Stimulated activated CD4-positive, alpha-beta T cell treated with anti-CD3 and anti-CD28 coated beads, Interleukin-4, amount 100 ng/mL, for 1 hour (primary cell): ENCODE results near the gene PPP1R9A.

Source experiments
- DNase-seq: peaks from one replicate; pipeline ENCODE4 v3.0.0-alpha.2; 2020

The PPP1R9A gene

GRCh38 chr7:95269640-95270039 is 362.2 kb downstream of the PPP1R9A start:
- no peak for DNase-seq

GRCh38 chr7:95276114-95276513 is 368.7 kb downstream of the PPP1R9A start:
- DNase-seq: no peak

- no peak for DNase-seq
These were observed 372.0 kb downstream of the PPP1R9A start for GRCh38 chr7:95279417-95279816.

GRCh38 chr7:95286096-95286495 is 378.7 kb downstream of the PPP1R9A start:
- DNase-seq: no peak

GRCh38 chr7:95290166-95290830 is 382.9 kb downstream of the PPP1R9A start:
- DNase-seq: no peak

- no peak for DNase-seq
These were observed 388.0 kb downstream of the PPP1R9A start for GRCh38 chr7:95295397-95295796.

GRCh38 chr7:95296456-95296855 is 389.1 kb downstream of the PPP1R9A start:
- no peak for DNase-seq

- no peak for DNase-seq
These were observed 389.6 kb downstream of the PPP1R9A start for GRCh38 chr7:95297041-95297440.

- DNase-seq: no peak
These were observed 390.7 kb downstream of the PPP1R9A start for GRCh38 chr7:95298091-95298490.

- no peak for DNase-seq
These were observed 395.9 kb downstream of the PPP1R9A start for GRCh38 chr7:95303013-95303905.

- no peak for DNase-seq
These were observed 397.6 kb downstream of the PPP1R9A start for GRCh38 chr7:95304990-95305389.

- DNase-seq: no peak
These were observed 402.6 kb downstream of the PPP1R9A start for GRCh38 chr7:95309951-95310350.

- DNase-seq: no peak
These were observed 404.0 kb downstream of the PPP1R9A start for GRCh38 chr7:95311389-95311788.

- DNase-seq: no peak
These were observed 405.2 kb downstream of the PPP1R9A start for GRCh38 chr7:95312561-95312960.

GRCh38 chr7:95316588-95316987 is 409.2 kb downstream of the PPP1R9A start:
- DNase-seq: no peak

GRCh38 chr7:95317546-95317945 is 410.2 kb downstream of the PPP1R9A start:
- DNase-seq: no peak

GRCh38 chr7:95317966-95318365 is 410.6 kb downstream of the PPP1R9A start:
- DNase-seq: no peak

- DNase-seq: no peak
These were observed 411.2 kb downstream of the PPP1R9A start for GRCh38 chr7:95318501-95319100.

- DNase-seq: no peak
These were observed 412.2 kb downstream of the PPP1R9A start for GRCh38 chr7:95319570-95319969.

- DNase-seq: no peak
These were observed 413.3 kb downstream of the PPP1R9A start for GRCh38 chr7:95320651-95321050.

GRCh38 chr7:95321720-95322119 is 414.3 kb downstream of the PPP1R9A start:
- no peak for DNase-seq

- no peak for DNase-seq
These were observed 415.0 kb downstream of the PPP1R9A start for GRCh38 chr7:95322396-95322795.

GRCh38 chr7:95322854-95323253 is 415.5 kb downstream of the PPP1R9A start:
- DNase-seq: no peak
